ENCODE measurements around the gene SAMD1. TPM values are rescaled to one million over a fixed set of nuclear protein-coding genes. Genes with fewer than 3 reads are reported as not detected.
A peak's percentile ranks its signal among the peaks of the same experiment; 100 is the strongest.

The SAMD1 gene
- total and polyA plus RNA-seq, 2 of the 13 experiments (the other 11 are each of a cell fraction or from before 2014, with no cell fraction given) = 17.5 to 45.0 TPM

DNA sequence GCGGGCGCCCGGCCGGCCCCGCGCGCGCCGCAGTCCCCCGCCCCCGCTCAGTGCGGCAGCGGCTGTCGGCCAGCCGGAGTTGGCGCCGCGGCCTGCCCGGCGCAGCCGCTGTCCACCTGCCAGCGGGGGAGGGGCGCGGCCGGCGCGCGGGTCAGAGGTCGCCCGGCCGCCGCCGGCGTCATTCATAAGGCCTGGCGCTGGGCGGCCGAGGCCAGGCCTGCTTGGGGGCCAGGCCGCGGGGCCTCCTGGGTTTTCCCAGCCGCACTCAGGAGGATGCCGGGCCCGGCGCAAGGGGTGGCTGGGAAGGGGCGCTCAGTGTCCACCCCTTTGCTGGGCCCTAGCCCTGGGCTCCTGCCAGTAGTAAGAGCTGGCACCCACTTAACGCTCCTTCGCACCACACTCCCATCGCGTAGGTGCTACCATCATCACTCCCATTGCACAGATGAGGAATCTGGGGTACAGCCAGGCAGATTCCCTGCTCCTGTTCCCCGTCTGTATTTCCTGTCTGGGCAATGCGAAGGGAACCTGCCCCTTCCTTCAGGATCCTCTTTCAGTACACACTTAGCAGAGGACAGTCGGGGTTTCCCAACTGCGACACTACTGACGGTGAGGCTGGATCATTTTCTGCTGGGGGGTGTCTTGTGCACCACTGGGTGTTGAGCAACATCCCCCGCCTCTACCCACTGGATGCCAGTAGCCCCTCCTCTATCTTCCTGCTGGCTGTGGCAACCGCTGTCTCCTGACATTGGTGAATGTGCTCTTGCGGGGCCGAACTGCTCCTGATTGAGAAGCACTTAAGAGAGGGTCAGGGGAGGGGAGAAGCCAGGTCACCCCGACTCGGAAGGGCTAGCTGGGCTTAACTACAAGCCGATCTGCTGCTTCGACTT lies 27.9 kb upstream of the SAMD1 start (continued):
- TF ChIP-seq, protein P1, sequence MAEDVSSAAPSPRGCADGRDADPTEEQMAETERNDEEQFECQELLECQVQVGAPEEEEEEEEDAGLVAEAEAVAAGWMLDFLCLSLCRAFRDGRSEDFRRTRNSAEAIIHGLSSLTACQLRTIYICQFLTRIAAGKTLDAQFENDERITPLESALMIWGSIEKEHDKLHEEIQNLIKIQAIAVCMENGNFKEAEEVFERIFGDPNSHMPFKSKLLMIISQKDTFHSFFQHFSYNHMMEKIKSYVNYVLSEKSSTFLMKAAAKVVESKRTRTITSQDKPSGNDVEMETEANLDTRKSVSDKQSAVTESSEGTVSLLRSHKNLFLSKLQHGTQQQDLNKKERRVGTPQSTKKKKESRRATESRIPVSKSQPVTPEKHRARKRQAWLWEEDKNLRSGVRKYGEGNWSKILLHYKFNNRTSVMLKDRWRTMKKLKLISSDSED (CRISPR knock-in tag; IDR thresholded peaks at IDR 0.05) = peak; percentile 65; the same call in 1 of the 2 replicates
- TF ChIP-seq SALL1 (CRISPR knock-in tag; IDR thresholded peaks at IDR 0.05) = peak; percentile 42
- no peak for TF ChIP-seq KAT7 (CRISPR knock-in tag; IDR thresholded peaks at IDR 0.05; ENCODE audit: borderline replicate concordance)
- no peak for TF ChIP-seq SRSF4 (IDR thresholded peaks at IDR 0.05; ENCODE audit: low read depth, low read length, poor library complexity, severe bottlenecking)
- TF ChIP-seq RNF2 (conservative IDR thresholded peaks at IDR 0.05; ENCODE audit: low read depth) = no peak
- TF ChIP-seq, protein P2, sequence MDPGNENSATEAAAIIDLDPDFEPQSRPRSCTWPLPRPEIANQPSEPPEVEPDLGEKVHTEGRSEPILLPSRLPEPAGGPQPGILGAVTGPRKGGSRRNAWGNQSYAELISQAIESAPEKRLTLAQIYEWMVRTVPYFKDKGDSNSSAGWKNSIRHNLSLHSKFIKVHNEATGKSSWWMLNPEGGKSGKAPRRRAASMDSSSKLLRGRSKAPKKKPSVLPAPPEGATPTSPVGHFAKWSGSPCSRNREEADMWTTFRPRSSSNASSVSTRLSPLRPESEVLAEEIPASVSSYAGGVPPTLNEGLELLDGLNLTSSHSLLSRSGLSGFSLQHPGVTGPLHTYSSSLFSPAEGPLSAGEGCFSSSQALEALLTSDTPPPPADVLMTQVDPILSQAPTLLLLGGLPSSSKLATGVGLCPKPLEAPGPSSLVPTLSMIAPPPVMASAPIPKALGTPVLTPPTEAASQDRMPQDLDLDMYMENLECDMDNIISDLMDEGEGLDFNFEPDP (CRISPR knock-in tag; conservative IDR thresholded peaks at IDR 0.05) = no peak
- TF ChIP-seq, protein P3, sequence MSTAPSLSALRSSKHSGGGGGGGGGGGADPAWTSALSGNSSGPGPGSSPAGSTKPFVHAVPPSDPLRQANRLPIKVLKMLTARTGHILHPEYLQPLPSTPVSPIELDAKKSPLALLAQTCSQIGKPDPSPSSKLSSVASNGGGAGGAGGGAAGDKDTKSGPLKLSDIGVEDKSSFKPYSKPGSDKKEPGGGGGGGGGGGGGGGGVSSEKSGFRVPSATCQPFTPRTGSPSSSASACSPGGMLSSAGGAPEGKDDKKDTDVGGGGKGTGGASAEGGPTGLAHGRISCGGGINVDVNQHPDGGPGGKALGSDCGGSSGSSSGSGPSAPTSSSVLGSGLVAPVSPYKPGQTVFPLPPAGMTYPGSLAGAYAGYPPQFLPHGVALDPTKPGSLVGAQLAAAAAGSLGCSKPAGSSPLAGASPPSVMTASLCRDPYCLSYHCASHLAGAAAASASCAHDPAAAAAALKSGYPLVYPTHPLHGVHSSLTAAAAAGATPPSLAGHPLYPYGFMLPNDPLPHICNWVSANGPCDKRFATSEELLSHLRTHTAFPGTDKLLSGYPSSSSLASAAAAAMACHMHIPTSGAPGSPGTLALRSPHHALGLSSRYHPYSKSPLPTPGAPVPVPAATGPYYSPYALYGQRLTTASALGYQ (CRISPR knock-in tag; IDR thresholded peaks at IDR 0.05) = 0 out of 2 replicates have a peak, but pooled peaks have one; percentile 50
- no peak for TF ChIP-seq SOX6 (IDR thresholded peaks at IDR 0.05)
- TF ChIP-seq SOX6 (CRISPR knock-in tag; IDR thresholded peaks at IDR 0.05) = peak; percentile 56; the same call in 1 of the 2 replicates
- 0 out of 2 replicates have a peak, but pooled peaks have one; percentile 31 for TF ChIP-seq ZNF205 (CRISPR knock-in tag; IDR thresholded peaks at IDR 0.05)
- TF ChIP-seq ZNF572 (CRISPR knock-in tag; IDR thresholded peaks at IDR 0.05) = 0 out of 2 replicates have a peak, but pooled peaks have one; percentile 77
- peak; percentile 39; the same call in 1 of the 2 replicates for TF ChIP-seq KDM5A (IDR thresholded peaks at IDR 0.05; ENCODE audit: borderline replicate concordance, low read length)
- 0 out of 2 replicates have a peak, but pooled peaks have one; percentile 46 for TF ChIP-seq FOXC1 (CRISPR knock-in tag; IDR thresholded peaks at IDR 0.05; ENCODE audit: borderline replicate concordance)
- TF ChIP-seq ZNF44 (CRISPR knock-in tag; IDR thresholded peaks at IDR 0.05) = no peak
- TF ChIP-seq, protein P4, sequence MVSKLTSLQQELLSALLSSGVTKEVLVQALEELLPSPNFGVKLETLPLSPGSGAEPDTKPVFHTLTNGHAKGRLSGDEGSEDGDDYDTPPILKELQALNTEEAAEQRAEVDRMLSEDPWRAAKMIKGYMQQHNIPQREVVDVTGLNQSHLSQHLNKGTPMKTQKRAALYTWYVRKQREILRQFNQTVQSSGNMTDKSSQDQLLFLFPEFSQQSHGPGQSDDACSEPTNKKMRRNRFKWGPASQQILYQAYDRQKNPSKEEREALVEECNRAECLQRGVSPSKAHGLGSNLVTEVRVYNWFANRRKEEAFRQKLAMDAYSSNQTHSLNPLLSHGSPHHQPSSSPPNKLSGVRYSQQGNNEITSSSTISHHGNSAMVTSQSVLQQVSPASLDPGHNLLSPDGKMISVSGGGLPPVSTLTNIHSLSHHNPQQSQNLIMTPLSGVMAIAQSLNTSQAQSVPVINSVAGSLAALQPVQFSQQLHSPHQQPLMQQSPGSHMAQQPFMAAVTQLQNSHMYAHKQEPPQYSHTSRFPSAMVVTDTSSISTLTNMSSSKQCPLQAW (CRISPR knock-in tag; IDR thresholded peaks at IDR 0.05) = peak; percentile 75
- 0 out of 2 replicates have a peak, but pooled peaks have one; percentile 42 for TF ChIP-seq ZNF772 (CRISPR knock-in tag; IDR thresholded peaks at IDR 0.05)
- TF ChIP-seq XRCC5 (optimal IDR thresholded peaks at IDR 0.05; ENCODE audit: low read length) = peak; percentile 63
- peak; percentile 95 for TF ChIP-seq ZNF7 (CRISPR knock-in tag; IDR thresholded peaks at IDR 0.05)
- TF ChIP-seq, protein P5, sequence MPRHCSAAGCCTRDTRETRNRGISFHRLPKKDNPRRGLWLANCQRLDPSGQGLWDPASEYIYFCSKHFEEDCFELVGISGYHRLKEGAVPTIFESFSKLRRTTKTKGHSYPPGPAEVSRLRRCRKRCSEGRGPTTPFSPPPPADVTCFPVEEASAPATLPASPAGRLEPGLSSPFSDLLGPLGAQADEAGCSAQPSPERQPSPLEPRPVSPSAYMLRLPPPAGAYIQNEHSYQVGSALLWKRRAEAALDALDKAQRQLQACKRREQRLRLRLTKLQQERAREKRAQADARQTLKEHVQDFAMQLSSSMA (CRISPR knock-in tag; IDR thresholded peaks at IDR 0.05) = no peak
- 0 out of 2 replicates have a peak, but pooled peaks have one; percentile 23 for TF ChIP-seq ZFP1 (CRISPR knock-in tag; IDR thresholded peaks at IDR 0.05)
- 0 out of 2 replicates have a peak, but pooled peaks have one; percentile 14 for TF ChIP-seq ZNF24 (IDR thresholded peaks at IDR 0.05)
